ENCODE measurements around the gene LSM10. TPM values are rescaled to one million over a fixed set of nuclear protein-coding genes. Genes with fewer than 3 reads are reported as not detected.

Gene LSM10
- total RNA-seq, 3 donors from 2014 or later (not counting 1 experiment from before 2014, with no cell fraction given), result 25.2 to 30.4 (median 26.6) TPM

GRCh38 chr1:36380782-36381181, 16.9 kb downstream of the LSM10 start:
- Mint-ChIP-seq H3K36me3 (no peaks in the 10 kb centered on the region), H3K27ac (peak overlapping the region; percentile 78 to 99), H3K4me1 (peaks cover 68 to 76% of the 10 kb centered on the region in 2 donors), H3K9me3 (no peaks in the 10 kb centered on the region), H3K27me3 (ENCODE audit: low read depth in 2 of 2) (no peaks in the 10 kb centered on the region), H3K4me3 (no peak overlapping the region)
- Histone ChIP-seq H3K36me3 (ENCODE audit: control insufficient read depth, insufficient read depth, low read length) (peaks cover 4% of the 10 kb centered on the region), H3K9me3 (ENCODE audit: control insufficient read depth, insufficient read depth, low read length) (no peaks in the 10 kb centered on the region), H3K27me3 (ENCODE audit: control insufficient read depth, insufficient read depth, low read length) (no peaks in the 10 kb centered on the region), H3K27ac (ENCODE audit: low read length) (no peak overlapping the region), H3K4me3 (ENCODE audit: low read length) (no peak overlapping the region), H3K4me1 (ENCODE audit: control insufficient read depth, insufficient read depth, low read length) (peaks cover 53% of the 10 kb centered on the region)
- WGBS (ENCODE audit: insufficient coverage), result 94% methylated on average over 3 of the region's 3 CpGs
- no peak for DNase-seq
- TF ChIP-seq CTCF (IDR thresholded peaks at IDR 0.05), result no peak
- no peak for ATAC-seq
- intact Hi-C loops (cut with micrococcal nuclease), result no loop called here

- no peak for DNase-seq
- 79% methylated on average over 5 of the region's 5 CpGs for WGBS (ENCODE audit: insufficient coverage)
- intact Hi-C loops (cut with micrococcal nuclease), result no loop called here
- Histone ChIP-seq H3K36me3 (ENCODE audit: control insufficient read depth, insufficient read depth, low read length) (peaks cover 4% of the 10 kb centered on the region), H3K4me1 (ENCODE audit: control insufficient read depth, insufficient read depth, low read length) (peaks cover 59% of the 10 kb centered on the region), H3K27ac (ENCODE audit: low read length) (no peak overlapping the region), H3K4me3 (ENCODE audit: low read length) (no peak overlapping the region), H3K27me3 (ENCODE audit: control insufficient read depth, insufficient read depth, low read length) (no peaks in the 10 kb centered on the region), H3K9me3 (ENCODE audit: control insufficient read depth, insufficient read depth, low read length) (no peaks in the 10 kb centered on the region)
- ATAC-seq, result no peak
- Mint-ChIP-seq H3K4me3 (no peak overlapping the region), H3K27ac (peak overlapping the region; percentile 78 to 99), H3K4me1 (peaks cover 68 to 76% of the 10 kb centered on the region in 2 donors), H3K36me3 (no peaks in the 10 kb centered on the region), H3K27me3 (ENCODE audit: low read depth in 2 of 2) (no peaks in the 10 kb centered on the region), H3K9me3 (no peaks in the 10 kb centered on the region)
- no peak for TF ChIP-seq CTCF (IDR thresholded peaks at IDR 0.05)
These were observed 17.5 kb downstream of the LSM10 start for GRCh38 chr1:36380143-36380619.

- no peak for ATAC-seq
- H3K36me3 Mint-ChIP-seq, result no peaks in the 10 kb centered on the region
- Histone ChIP-seq H3K27me3 (ENCODE audit: control insufficient read depth, insufficient read depth, low read length) (no peaks in the 10 kb centered on the region), H3K9me3 (ENCODE audit: control insufficient read depth, insufficient read depth, low read length) (no peaks in the 10 kb centered on the region), H3K36me3 (ENCODE audit: control insufficient read depth, insufficient read depth, low read length) (peaks cover 4% of the 10 kb centered on the region), H3K4me1 (ENCODE audit: control insufficient read depth, insufficient read depth, low read length) (peaks cover 62% of the 10 kb centered on the region), H3K4me3 (ENCODE audit: low read length) (no peak overlapping the region), H3K27ac (ENCODE audit: low read length) (peak overlapping the region; percentile 59)
- H3K4me1 Mint-ChIP-seq, result peaks cover 68 to 74% of the 10 kb centered on the region in 2 donors
- H3K9me3 Mint-ChIP-seq, result no peaks in the 10 kb centered on the region
- intact Hi-C loops (cut with micrococcal nuclease), result no loop called here
- no peaks in the 10 kb centered on the region for H3K27me3 Mint-ChIP-seq (ENCODE audit: low read depth in 2 of 2)
- 0% methylated on average over 1 of the region's 4 CpGs for WGBS (ENCODE audit: insufficient coverage)
- peak in 1 of 2 donors; percentile 24 for DNase-seq
- no peak for TF ChIP-seq CTCF (IDR thresholded peaks at IDR 0.05)
- peak overlapping the region; percentile 6 for H3K4me3 Mint-ChIP-seq
- H3K27ac Mint-ChIP-seq, result peak overlapping the region; percentile 78 to 99
These were observed 19.8 kb downstream of the LSM10 start for GRCh38 chr1:36377791-36378492.
